Parathyroid adenoma (tissue), 2 donors: ENCODE measurements around the gene IL1RAPL1.

Source experiments
- H2AFZ ChIP-seq: fragments of 300-600 bp; sonication (generic); one replicate; pipeline ENCODE4 v1.7.0; 2017; ENCODE audit warnings: antibody characterized with exemption, mild to moderate bottlenecking
- H3K27ac ChIP-seq: fragments of 300-600 bp; sonication (generic); one replicate; pipeline ENCODE4 v1.7.0; 2017
- H3K27me3 ChIP-seq: fragments of 300-600 bp; sonication (generic); one replicate; pipeline ENCODE4 v1.7.0; 2017; ENCODE audit warnings: low read length; ENCODE audit not compliant: control insufficient read depth, insufficient read depth
- H3K36me3 ChIP-seq: fragments of 300-600 bp; sonication (generic); one replicate; pipeline ENCODE4 v1.7.0; 2017; ENCODE audit warnings: low read length; ENCODE audit not compliant: control insufficient read depth, insufficient read depth
- H3K4me1 ChIP-seq: fragments of 300-600 bp; sonication (generic); one replicate; pipeline ENCODE4 v1.7.0; 2017; ENCODE audit warnings: control low read depth
- H3K4me2 ChIP-seq: fragments of 300-600 bp; sonication (generic); one replicate; pipeline ENCODE4 v1.7.0; 2017; ENCODE audit warnings: low read length
- H3K4me3 ChIP-seq: fragments of 300-600 bp; sonication (generic); one replicate; pipeline ENCODE4 v1.7.0; 2017; ENCODE audit warnings: low read depth, low read length
- H3K79me2 ChIP-seq: fragments of 300-600 bp; sonication (generic); one replicate; pipeline ENCODE4 v1.7.0; 2017; ENCODE audit warnings: control low read depth
- H3K9ac ChIP-seq: fragments of 300-600 bp; sonication (generic); one replicate; pipeline ENCODE4 v1.7.0; 2017; ENCODE audit warnings: mild to moderate bottlenecking
- H3K9me3 ChIP-seq: fragments of 300-600 bp; sonication (generic); one replicate; pipeline ENCODE4 v1.7.0; 2017; ENCODE audit warnings: low read length; ENCODE audit not compliant: control insufficient read depth
- CTCF ChIP-seq: fragments of 300-600 bp; sonication (generic); IDR thresholded peaks from one replicate; pipeline ENCODE4 v1.7.0; 2017; ENCODE audit warnings: antibody characterized with exemption, mild to moderate bottlenecking
- donor health status: primary hyperparathyroidism.

IL1RAPL1 gene

GRCh38 chrX:29744966-29745365, 1157.7 kb downstream of the IL1RAPL1 start:
- H3K4me3 ChIP-seq: no peak overlapping the region
- no peaks in the 10 kb centered on the region for H3K27me3 ChIP-seq
- no peak for TF ChIP-seq CTCF
- H2AFZ ChIP-seq: no peak overlapping the region
- no peak overlapping the region for H3K9ac ChIP-seq
- H3K36me3 ChIP-seq: no peaks in the 10 kb centered on the region
- H3K27ac ChIP-seq: no peak overlapping the region
- no peaks in the 10 kb centered on the region for H3K4me1 ChIP-seq
- no peak overlapping the region for H3K4me2 ChIP-seq
- no peaks in the 10 kb centered on the region for H3K79me2 ChIP-seq
- no peaks in the 10 kb centered on the region for H3K9me3 ChIP-seq

- H3K9ac ChIP-seq: no peak overlapping the region
Observed at GRCh38 chrX:29746326-29746725, 1159.1 kb downstream of the IL1RAPL1 start.

GRCh38 chrX:29762006-29762405, 1174.8 kb downstream of the IL1RAPL1 start:
- H3K36me3 ChIP-seq: no peaks in the 10 kb centered on the region
- H3K4me3 ChIP-seq: no peak overlapping the region
- no peak overlapping the region for H3K27ac ChIP-seq
- H3K9me3 ChIP-seq: no peaks in the 10 kb centered on the region
- H3K4me1 ChIP-seq: no peaks in the 10 kb centered on the region
- no peaks in the 10 kb centered on the region for H3K27me3 ChIP-seq
- H3K4me2 ChIP-seq: no peak overlapping the region
- no peaks in the 10 kb centered on the region for H3K79me2 ChIP-seq
- no peak for TF ChIP-seq CTCF
- H3K9ac ChIP-seq: no peak overlapping the region
- no peak overlapping the region for H2AFZ ChIP-seq

More at GRCh38 chrX:29746326-29746725, 1159.1 kb downstream of the IL1RAPL1 start:
- Histone ChIP-seq H3K9me3 (no peaks in the 10 kb centered on the region), H3K36me3 (no peaks in the 10 kb centered on the region), H3K27ac (no peak overlapping the region), H2AFZ (no peak overlapping the region), H3K4me2 (no peak overlapping the region), H3K27me3 (no peaks in the 10 kb centered on the region), H3K79me2 (no peaks in the 10 kb centered on the region), H3K4me1 (no peaks in the 10 kb centered on the region), H3K4me3 (no peak overlapping the region)
- TF ChIP-seq CTCF: no peak

GRCh38 chrX:29775890-29776289, 1188.6 kb downstream of the IL1RAPL1 start:
- TF ChIP-seq CTCF: no peak
- Histone ChIP-seq H3K4me2 (no peak overlapping the region), H3K9me3 (no peaks in the 10 kb centered on the region), H3K27ac (no peak overlapping the region), H3K4me1 (no peaks in the 10 kb centered on the region), H3K36me3 (no peaks in the 10 kb centered on the region), H2AFZ (no peak overlapping the region), H3K79me2 (no peaks in the 10 kb centered on the region), H3K9ac (no peak overlapping the region), H3K27me3 (no peaks in the 10 kb centered on the region), H3K4me3 (no peak overlapping the region)

- Histone ChIP-seq H3K9me3 (no peaks in the 10 kb centered on the region), H3K36me3 (no peaks in the 10 kb centered on the region), H3K9ac (no peak overlapping the region), H3K27ac (no peak overlapping the region), H3K4me3 (no peak overlapping the region), H3K4me2 (no peak overlapping the region), H3K4me1 (no peaks in the 10 kb centered on the region), H2AFZ (no peak overlapping the region), H3K27me3 (no peaks in the 10 kb centered on the region), H3K79me2 (no peaks in the 10 kb centered on the region)
- no peak for TF ChIP-seq CTCF
Observed at GRCh38 chrX:29787656-29788055, 1200.4 kb downstream of the IL1RAPL1 start.
